DOHH2 (cell line): ENCODE results near the gene MED12.

Source experiments
- EZH2phosphoT487 ChIP-seq: fragments of 200-600 bp; sonication (generic); IDR thresholded peaks from 2 replicates; pipeline ENCODE4 v1.6.1; 2017; ENCODE audit warnings: borderline replicate concordance, mild to moderate bottlenecking, antibody characterized with exemption, low read length, moderate library complexity, mixed read lengths
- TF ChIP-seq, protein P1 (sequence below): fragments of 200-600 bp; sonication (generic); IDR thresholded peaks from one replicate; pipeline ENCODE4 v1.5.1; 2014; ENCODE audit warnings: antibody characterized with exemption, mild to moderate bottlenecking, low read depth, low read length; ENCODE audit not compliant: poor library complexity, severe bottlenecking

DNA sequence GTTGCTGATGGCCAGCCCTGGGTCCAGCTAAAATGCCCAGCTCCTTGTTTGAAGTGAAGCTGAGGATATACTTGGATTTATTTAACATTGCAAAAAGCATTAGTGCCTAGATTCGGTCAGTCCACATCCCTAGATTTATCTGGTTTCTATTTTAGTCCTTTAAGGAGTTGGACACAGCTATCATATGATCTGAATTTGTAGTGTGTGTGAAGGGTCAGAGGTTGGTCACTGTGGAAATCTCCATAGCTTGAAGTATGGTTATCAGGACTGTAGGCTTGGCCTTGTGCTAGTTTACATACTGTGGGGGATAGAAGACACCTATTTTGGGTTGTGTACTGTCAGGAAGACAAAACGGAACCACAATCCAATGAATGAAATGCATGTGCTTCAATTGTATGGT is 55.0 kb downstream of the MED12 start:
- no peak for TF ChIP-seq EZH2phosphoT487
- TF ChIP-seq, protein P1, sequence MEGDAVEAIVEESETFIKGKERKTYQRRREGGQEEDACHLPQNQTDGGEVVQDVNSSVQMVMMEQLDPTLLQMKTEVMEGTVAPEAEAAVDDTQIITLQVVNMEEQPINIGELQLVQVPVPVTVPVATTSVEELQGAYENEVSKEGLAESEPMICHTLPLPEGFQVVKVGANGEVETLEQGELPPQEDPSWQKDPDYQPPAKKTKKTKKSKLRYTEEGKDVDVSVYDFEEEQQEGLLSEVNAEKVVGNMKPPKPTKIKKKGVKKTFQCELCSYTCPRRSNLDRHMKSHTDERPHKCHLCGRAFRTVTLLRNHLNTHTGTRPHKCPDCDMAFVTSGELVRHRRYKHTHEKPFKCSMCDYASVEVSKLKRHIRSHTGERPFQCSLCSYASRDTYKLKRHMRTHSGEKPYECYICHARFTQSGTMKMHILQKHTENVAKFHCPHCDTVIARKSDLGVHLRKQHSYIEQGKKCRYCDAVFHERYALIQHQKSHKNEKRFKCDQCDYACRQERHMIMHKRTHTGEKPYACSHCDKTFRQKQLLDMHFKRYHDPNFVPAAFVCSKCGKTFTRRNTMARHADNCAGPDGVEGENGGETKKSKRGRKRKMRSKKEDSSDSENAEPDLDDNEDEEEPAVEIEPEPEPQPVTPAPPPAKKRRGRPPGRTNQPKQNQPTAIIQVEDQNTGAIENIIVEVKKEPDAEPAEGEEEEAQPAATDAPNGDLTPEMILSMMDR = no peak
